ENCODE data around the gene SPX.

Gene SPX

DNA sequence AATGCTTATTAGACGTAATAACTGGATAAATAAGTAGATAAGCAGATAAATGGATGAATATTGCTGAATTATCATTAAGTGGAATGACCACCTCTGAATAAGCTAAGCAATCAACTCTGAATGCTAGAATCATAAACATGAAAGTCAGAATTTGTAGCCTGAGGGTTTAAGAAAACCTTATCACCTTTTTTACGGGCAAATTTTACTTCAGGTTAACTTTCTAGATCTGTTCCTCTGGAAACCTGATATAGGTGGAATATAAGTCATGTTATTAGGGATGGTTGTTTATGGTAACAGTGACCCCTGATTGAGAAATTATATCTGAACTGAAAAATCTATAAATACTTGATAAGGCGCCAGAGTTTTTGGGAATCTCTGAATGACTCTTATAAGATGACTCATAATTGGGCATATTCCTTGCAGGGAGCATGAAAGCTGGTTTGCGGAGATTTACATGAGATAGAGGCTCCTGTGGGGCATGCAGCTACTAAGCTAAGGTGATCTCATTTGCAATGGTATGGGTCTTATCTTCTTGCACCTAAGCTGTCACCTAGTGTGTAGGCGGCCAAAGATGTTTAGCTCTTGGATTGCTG lies 12.1 kb downstream of the SPX start:
- no peak for DNase-seq (ENCODE audit: low read depth, low spot score)

GRCh38 chr12:21539797-21540196 lies 13.7 kb downstream of the SPX start:
- DNase-seq (ENCODE audit: low read depth, low spot score), result no peak

- DNase-seq (ENCODE audit: low read depth, low spot score), result no peak
These were observed 15.7 kb downstream of the SPX start for GRCh38 chr12:21541773-21542172.

GRCh38 chr12:21542403-21542802 lies 16.3 kb downstream of the SPX start:
- no peak for DNase-seq (ENCODE audit: low read depth, low spot score)

- no peak for DNase-seq (ENCODE audit: low read depth, low spot score)
These were observed 17.1 kb downstream of the SPX start for GRCh38 chr12:21543151-21543550.

GRCh38 chr12:21545557-21545956 lies 19.5 kb downstream of the SPX start:
- DNase-seq (ENCODE audit: low read depth, low spot score), result no peak

- DNase-seq (ENCODE audit: low read depth, low spot score), result no peak
These were observed 20.6 kb downstream of the SPX start for GRCh38 chr12:21546716-21547115.

DNA sequence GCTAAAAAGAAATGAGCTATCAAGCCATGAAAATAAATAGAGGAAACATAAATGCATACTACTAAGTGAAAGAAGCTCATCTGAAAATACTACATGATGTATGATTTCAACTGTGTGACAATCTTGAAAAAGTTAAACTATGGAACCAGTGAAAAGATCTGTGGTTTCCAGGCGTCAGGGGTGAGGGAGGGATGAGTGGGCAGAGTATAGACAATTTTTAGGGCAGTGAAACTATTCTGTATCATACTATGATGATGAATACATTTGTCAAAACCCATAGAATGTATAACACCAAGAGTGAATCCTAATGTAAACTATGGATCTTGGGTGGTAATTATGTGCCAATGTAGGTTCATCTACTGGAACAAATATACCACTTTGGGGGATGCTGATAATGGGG lies 21.3 kb downstream of the SPX start:
- DNase-seq (ENCODE audit: low read depth, low spot score), result no peak

DNA sequence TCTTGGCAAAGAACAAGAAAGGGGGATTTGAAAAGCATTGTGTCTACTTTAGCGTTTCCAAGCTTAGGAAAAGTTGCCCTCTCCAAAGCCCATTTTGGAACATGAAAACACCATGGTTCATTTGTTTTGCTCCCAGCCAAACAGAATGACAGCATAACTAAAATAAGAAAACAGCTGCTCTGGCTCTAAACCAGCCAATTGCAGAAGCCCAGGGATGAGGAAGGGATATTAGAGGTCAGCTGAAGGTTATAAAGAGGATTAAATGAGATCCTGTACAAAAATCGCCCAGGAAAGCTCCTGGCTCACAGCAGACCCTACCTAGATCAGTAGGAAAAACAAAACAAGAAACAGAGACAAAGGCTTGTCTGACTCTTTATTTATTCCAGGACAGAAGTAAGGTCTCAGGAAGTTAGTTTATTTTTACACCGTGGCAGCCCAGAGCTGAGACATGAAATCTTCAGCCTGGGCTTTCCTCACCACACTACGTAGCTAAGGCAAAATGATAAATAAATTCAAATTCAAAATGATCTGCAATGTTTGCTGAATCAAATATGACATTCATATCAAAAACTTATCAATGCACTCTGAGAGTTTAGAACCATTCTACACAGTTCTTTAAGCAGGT lies 25.9 kb downstream of the SPX start:
- DNase-seq (ENCODE audit: low read depth, low spot score), result no peak

GRCh38 chr12:21552635-21553328 lies 26.7 kb downstream of the SPX start:
- DNase-seq (ENCODE audit: low read depth, low spot score), result no peak

- DNase-seq (ENCODE audit: low read depth, low spot score), result no peak
These were observed 27.2 kb downstream of the SPX start for GRCh38 chr12:21553329-21553675.

GRCh38 chr12:21558100-21558679 lies 32.1 kb downstream of the SPX start:
- DNase-seq (ENCODE audit: low read depth, low spot score), result no peak

DNA sequence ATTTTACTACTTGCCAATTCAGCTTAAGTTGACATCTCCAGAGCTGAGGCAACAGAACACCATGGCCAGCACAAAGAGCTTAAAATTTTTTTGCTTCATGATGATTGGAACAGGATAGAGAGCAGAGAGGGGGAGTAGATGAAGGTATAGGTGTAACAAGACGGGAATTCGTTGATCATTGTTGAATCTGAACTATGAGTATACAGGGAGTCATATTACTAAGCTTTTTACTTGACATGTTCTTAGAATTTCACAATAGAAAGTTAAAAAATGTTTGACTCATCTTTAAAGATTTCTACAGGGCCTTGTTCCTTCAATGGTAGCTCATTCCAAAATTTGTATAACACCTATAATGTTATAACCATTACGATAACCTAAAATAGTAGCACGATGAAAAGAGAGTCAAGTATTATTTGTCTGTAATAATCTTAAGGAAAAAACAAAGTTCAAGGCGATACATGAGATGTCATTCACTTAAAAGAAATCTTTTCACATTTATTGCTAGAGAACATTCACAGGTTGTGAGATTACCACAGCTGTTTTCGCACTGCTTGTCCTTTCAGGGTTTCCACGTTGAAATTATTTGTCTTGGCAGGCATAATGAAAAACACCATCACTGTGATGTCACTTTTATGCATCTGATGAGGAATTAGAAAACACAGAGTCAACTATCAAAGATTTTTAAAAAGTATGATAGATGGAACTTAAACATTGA lies 33.9 kb downstream of the SPX start:
- no peak for DNase-seq (ENCODE audit: low read depth, low spot score)

- no peak for DNase-seq (ENCODE audit: low read depth, low spot score)
These were observed 35.1 kb downstream of the SPX start for GRCh38 chr12:21561158-21561557.

DNA sequence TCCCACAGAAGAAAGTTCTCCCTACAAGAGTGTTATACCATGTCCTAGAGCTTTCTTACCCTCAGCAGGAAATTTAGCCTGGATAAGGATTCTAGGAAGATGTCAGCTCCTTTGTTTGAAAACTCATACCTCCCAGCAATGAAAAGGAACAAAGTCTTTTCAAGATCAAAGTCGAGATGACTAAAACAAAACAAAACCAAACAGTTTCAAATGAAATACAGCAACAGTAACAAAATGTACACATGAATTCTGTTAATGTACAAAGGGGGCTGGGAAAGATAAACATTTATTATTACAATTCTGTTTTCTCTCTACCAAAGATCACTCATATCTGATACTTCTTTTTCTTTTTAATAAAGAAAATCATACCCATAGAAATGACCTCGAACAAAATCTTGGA lies 36.8 kb downstream of the SPX start:
- no peak for DNase-seq (ENCODE audit: low read depth, low spot score)

- no peak for DNase-seq (ENCODE audit: low read depth, low spot score)
These were observed 40.3 kb downstream of the SPX start for GRCh38 chr12:21566223-21566906.

DNA sequence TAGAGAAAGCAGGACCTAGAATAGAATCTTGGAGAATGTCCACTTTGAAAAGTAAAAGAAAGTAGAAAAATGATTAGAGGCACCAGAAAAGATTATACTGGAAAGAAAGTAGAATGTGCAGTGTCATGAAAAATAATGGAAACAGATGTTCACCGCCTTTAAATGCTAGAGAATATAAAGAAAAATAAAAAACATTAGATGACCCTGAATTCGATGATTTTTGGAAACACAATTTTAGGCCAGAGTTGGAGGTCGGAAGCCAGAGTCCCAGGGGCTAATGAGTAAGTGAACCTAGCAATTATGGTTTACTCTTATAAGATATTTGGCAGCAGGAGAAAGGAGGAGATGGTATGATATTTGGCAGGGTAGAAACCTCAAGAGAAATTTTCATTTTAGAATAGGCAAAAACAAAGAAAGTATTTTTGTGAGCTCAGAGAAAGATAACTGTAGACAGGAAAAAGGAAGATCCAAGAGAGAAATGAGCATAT lies 40.9 kb downstream of the SPX start:
- DNase-seq (ENCODE audit: low read depth, low spot score), result no peak

DNA sequence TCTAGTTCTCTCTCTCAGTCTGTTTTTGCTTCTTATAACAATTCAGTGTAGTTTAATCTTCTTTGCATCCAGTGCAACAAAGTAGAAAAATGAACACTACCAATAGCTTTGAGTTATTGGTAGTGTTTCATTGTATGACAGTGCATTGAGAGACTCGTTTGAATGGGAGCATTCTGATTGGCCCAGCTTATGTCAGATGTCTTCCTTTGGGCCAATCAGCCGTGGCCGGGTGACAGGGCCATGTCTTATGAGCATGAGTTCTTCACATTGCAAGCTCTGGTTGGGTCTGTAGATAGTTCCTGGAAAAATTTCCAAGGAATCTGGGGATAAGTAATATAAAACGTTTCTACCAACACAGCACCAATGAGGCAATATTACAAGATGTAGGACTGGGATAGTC lies 42.0 kb downstream of the SPX start:
- DNase-seq (ENCODE audit: low read depth, low spot score), result no peak

DNA sequence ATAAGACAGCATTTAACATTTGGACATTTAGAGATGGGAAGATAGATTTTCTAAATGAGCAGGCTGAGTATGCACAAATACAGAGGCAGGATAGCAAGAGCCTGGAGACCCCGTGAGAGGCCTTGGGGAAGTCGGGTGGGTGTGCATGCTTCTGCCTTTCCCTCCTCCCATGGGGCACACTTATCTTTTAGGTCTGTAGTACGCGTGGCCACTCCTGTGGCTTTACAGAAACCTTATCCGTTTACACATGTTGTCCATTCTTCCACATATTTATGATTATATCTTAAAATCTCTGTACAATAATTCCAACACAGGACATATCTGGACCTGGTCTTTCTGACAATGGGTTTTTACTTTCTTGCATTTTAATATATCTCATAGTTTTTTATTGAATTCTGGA lies 45.0 kb downstream of the SPX start:
- DNase-seq (ENCODE audit: low read depth, low spot score), result no peak

DNA sequence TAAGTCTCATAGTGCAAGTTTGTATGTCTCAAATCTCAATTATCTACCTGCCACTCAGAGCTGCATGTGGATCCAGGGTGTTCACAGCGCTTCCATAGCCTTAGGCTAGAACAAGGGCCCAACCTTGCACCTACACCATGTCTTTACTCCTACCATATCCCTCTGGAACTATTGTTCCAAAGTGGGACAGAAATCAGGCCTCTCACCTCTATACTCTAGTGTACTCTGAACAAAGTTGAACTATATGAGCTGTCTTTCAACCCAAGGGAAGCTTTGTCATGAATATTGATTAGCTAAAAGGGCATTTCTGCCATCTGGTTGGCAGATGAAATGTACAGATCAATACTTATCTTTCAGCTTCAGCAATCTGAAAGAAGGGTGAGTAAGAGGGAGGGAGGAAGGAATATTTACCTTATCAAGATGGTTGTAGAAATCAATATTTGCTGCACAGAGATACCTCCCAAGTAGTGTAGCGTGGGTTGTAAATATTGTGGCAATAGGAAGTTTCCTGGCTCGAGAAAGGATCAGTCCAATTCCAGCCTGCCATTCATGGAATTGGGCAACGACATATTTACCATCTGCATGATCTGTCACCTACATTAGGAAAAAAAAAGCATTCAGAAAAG lies 47.8 kb downstream of the SPX start:
- no peak for DNase-seq (ENCODE audit: low read depth, low spot score)

GRCh38 chr12:21576431-21576830 lies 50.3 kb downstream of the SPX start:
- DNase-seq (ENCODE audit: low read depth, low spot score), result no peak
